Rectal smooth muscle tissue (tissue), 1 donor: ENCODE results near the gene RTN4.

Experiments used
- H3K27ac ChIP-seq: one replicate; pipeline ENCODE4 v1.7.0; 2013; ENCODE audit warnings: low read depth, low read length, inconsistent platforms
- H3K27me3 ChIP-seq: one replicate; pipeline ENCODE4 v1.7.0; 2013; ENCODE audit warnings: low read length; ENCODE audit not compliant: control insufficient read depth, insufficient read depth
- H3K36me3 ChIP-seq: one replicate; pipeline ENCODE4 v1.7.0; 2013; ENCODE audit warnings: low read length; ENCODE audit not compliant: control insufficient read depth, insufficient read depth
- H3K4me1 ChIP-seq: one replicate; pipeline ENCODE4 v1.7.0; 2013; ENCODE audit warnings: low read length; ENCODE audit not compliant: control insufficient read depth, insufficient read depth
- H3K4me3 ChIP-seq: one replicate; pipeline ENCODE4 v1.7.0; 2013; ENCODE audit warnings: low read length
- H3K9ac ChIP-seq: one replicate; pipeline ENCODE4 v1.7.0; 2013; ENCODE audit warnings: low read length

Gene RTN4

GRCh38 chr2:54945391-54946219 is 104.6 kb downstream of the RTN4 start:
- Histone ChIP-seq H3K27me3 (no peaks in the 10 kb centered on the region), H3K27ac (no peak overlapping the region), H3K4me1 (no peaks in the 10 kb centered on the region), H3K36me3 (no peaks in the 10 kb centered on the region), H3K4me3 (no peak overlapping the region), H3K9ac (no peak overlapping the region)

GRCh38 chr2:54944724-54945326 is 105.4 kb downstream of the RTN4 start:
- no peak overlapping the region for H3K9ac ChIP-seq
- H3K4me1 ChIP-seq: no peaks in the 10 kb centered on the region
- no peak overlapping the region for H3K4me3 ChIP-seq
- H3K27me3 ChIP-seq: no peaks in the 10 kb centered on the region
- H3K27ac ChIP-seq: no peak overlapping the region
- H3K36me3 ChIP-seq: no peaks in the 10 kb centered on the region

- no peaks in the 10 kb centered on the region for H3K4me1 ChIP-seq
- no peak overlapping the region for H3K4me3 ChIP-seq
- no peak overlapping the region for H3K9ac ChIP-seq
- no peak overlapping the region for H3K27ac ChIP-seq
- no peaks in the 10 kb centered on the region for H3K27me3 ChIP-seq
- no peaks in the 10 kb centered on the region for H3K36me3 ChIP-seq
Observed at GRCh38 chr2:54942373-54942772, 107.9 kb downstream of the RTN4 start.

- Histone ChIP-seq H3K36me3 (no peaks in the 10 kb centered on the region), H3K4me1 (no peaks in the 10 kb centered on the region), H3K27ac (no peak overlapping the region), H3K27me3 (no peaks in the 10 kb centered on the region), H3K9ac (no peak overlapping the region), H3K4me3 (no peak overlapping the region)
Observed at GRCh38 chr2:54941248-54941984, 108.8 kb downstream of the RTN4 start.

- Histone ChIP-seq H3K4me3 (no peak overlapping the region), H3K4me1 (no peaks in the 10 kb centered on the region), H3K27ac (no peak overlapping the region), H3K27me3 (no peaks in the 10 kb centered on the region), H3K9ac (no peak overlapping the region), H3K36me3 (no peaks in the 10 kb centered on the region)
Observed at GRCh38 chr2:54940723-54941122, 109.5 kb downstream of the RTN4 start.

- Histone ChIP-seq H3K27ac (no peak overlapping the region), H3K4me3 (no peak overlapping the region), H3K9ac (no peak overlapping the region), H3K27me3 (no peaks in the 10 kb centered on the region), H3K4me1 (no peaks in the 10 kb centered on the region), H3K36me3 (no peaks in the 10 kb centered on the region)
Observed at GRCh38 chr2:54939446-54940118, 110.7 kb downstream of the RTN4 start.

GRCh38 chr2:54936766-54937165 is 113.5 kb downstream of the RTN4 start:
- Histone ChIP-seq H3K4me1 (no peaks in the 10 kb centered on the region), H3K4me3 (no peak overlapping the region), H3K27me3 (no peaks in the 10 kb centered on the region), H3K36me3 (no peaks in the 10 kb centered on the region), H3K9ac (no peak overlapping the region), H3K27ac (no peak overlapping the region)

- H3K27ac ChIP-seq: no peak overlapping the region
- H3K36me3 ChIP-seq: no peaks in the 10 kb centered on the region
- H3K27me3 ChIP-seq: no peaks in the 10 kb centered on the region
- H3K4me1 ChIP-seq: no peaks in the 10 kb centered on the region
- H3K9ac ChIP-seq: no peak overlapping the region
- H3K4me3 ChIP-seq: no peak overlapping the region
Observed at GRCh38 chr2:54935389-54935788, 114.9 kb downstream of the RTN4 start.

GRCh38 chr2:54931473-54931872 is 118.8 kb downstream of the RTN4 start:
- no peaks in the 10 kb centered on the region for H3K27me3 ChIP-seq
- H3K27ac ChIP-seq: no peak overlapping the region
- no peak overlapping the region for H3K4me3 ChIP-seq
- no peaks in the 10 kb centered on the region for H3K36me3 ChIP-seq
- no peaks in the 10 kb centered on the region for H3K4me1 ChIP-seq
- H3K9ac ChIP-seq: no peak overlapping the region

GRCh38 chr2:54928719-54929118 is 121.5 kb downstream of the RTN4 start:
- Histone ChIP-seq H3K4me1 (no peaks in the 10 kb centered on the region), H3K36me3 (no peaks in the 10 kb centered on the region), H3K27ac (no peak overlapping the region), H3K9ac (no peak overlapping the region), H3K4me3 (no peak overlapping the region), H3K27me3 (no peaks in the 10 kb centered on the region)

- Histone ChIP-seq H3K4me1 (no peaks in the 10 kb centered on the region), H3K27ac (no peak overlapping the region), H3K9ac (no peak overlapping the region), H3K4me3 (no peak overlapping the region), H3K27me3 (no peaks in the 10 kb centered on the region), H3K36me3 (no peaks in the 10 kb centered on the region)
Observed at GRCh38 chr2:54927751-54928615, 122.3 kb downstream of the RTN4 start.
